ENCODE data around the gene XAB2. TPM values are rescaled to one million over a fixed set of nuclear protein-coding genes. Genes with fewer than 3 reads are reported as not detected.
"Not testable (repeated sequence)": the region's sequence is repeated elsewhere in the genome, so short reads cannot be mapped to it uniquely, and the experiment has no call there.

Gene XAB2
- total RNA-seq, 1 donor from 2014 or later: 28.1 TPM

- Histone ChIP-seq H3K27ac (ENCODE audit: low read depth, low read length) (no peak overlapping the region), H2AFZ (ENCODE audit: low read depth, low read length) (no peak overlapping the region), H3K4me2 (ENCODE audit: low read length) (no peak overlapping the region), H3K79me2 (ENCODE audit: insufficient read depth, low read length) (no peaks in the 10 kb centered on the region), H3K36me3 (ENCODE audit: insufficient read depth, low read length) (no peaks in the 10 kb centered on the region), H3K9me3 (ENCODE audit: insufficient read depth, low read depth, low read length) (peaks cover 1% of the 10 kb centered on the region), H3K27me3 (ENCODE audit: insufficient read depth, low read length) (no peaks in the 10 kb centered on the region), H3K4me1 (ENCODE audit: insufficient read depth, low read length) (no peaks in the 10 kb centered on the region), H4K20me1 (ENCODE audit: insufficient read depth, low read length) (no peaks in the 10 kb centered on the region), H3K4me3 (ENCODE audit: insufficient read depth, low read depth, low read length) (no peak overlapping the region), H3K9ac (ENCODE audit: low read length) (no peak overlapping the region)
- Mint-ChIP-seq H3K4me3 (ENCODE audit: unreplicated experiment) (no peak overlapping the region), H3K27ac (ENCODE audit: unreplicated experiment) (no peak overlapping the region), H3K27me3 (ENCODE audit: low read depth, unreplicated experiment) (peaks cover 6% of the 10 kb centered on the region), H3K4me1 (ENCODE audit: low read depth, unreplicated experiment) (no peaks in the 10 kb centered on the region), H3K9me3 (ENCODE audit: unreplicated experiment) (no peaks in the 10 kb centered on the region), H3K36me3 (ENCODE audit: low read depth, unreplicated experiment) (peaks cover 1% of the 10 kb centered on the region)
- FAIRE-seq: no peak
- TF ChIP-seq EZH2 (IDR thresholded peaks at IDR 0.05; ENCODE audit: insufficient read depth, low read length): no peak
- TF ChIP-seq CTCF (IDR thresholded peaks at IDR 0.05; ENCODE audit: insufficient read depth, low read depth, low read length): no peak
- no peak for DNase-seq (ENCODE audit: low read depth)
Observed at GRCh38 chr19:7645163-7645562, 15.8 kb upstream of the XAB2 start.

GRCh38 chr19:7644550-7644877 is 15.2 kb upstream of the XAB2 start:
- Mint-ChIP-seq H3K27ac (ENCODE audit: unreplicated experiment) (no peak overlapping the region), H3K27me3 (ENCODE audit: low read depth, unreplicated experiment) (peaks cover 2% of the 10 kb centered on the region), H3K4me1 (ENCODE audit: low read depth, unreplicated experiment) (no peaks in the 10 kb centered on the region), H3K9me3 (ENCODE audit: unreplicated experiment) (no peaks in the 10 kb centered on the region), H3K4me3 (ENCODE audit: unreplicated experiment) (no peak overlapping the region), H3K36me3 (ENCODE audit: low read depth, unreplicated experiment) (peaks cover 1% of the 10 kb centered on the region)
- Histone ChIP-seq H3K9ac (ENCODE audit: low read length) (no peak overlapping the region), H3K4me3 (ENCODE audit: insufficient read depth, low read depth, low read length) (no peak overlapping the region), H3K4me1 (ENCODE audit: insufficient read depth, low read length) (no peaks in the 10 kb centered on the region), H2AFZ (ENCODE audit: low read depth, low read length) (no peak overlapping the region), H3K4me2 (ENCODE audit: low read length) (no peak overlapping the region), H3K36me3 (ENCODE audit: insufficient read depth, low read length) (no peaks in the 10 kb centered on the region), H3K27ac (ENCODE audit: low read depth, low read length) (no peak overlapping the region), H3K9me3 (ENCODE audit: insufficient read depth, low read depth, low read length) (peaks cover 5% of the 10 kb centered on the region), H4K20me1 (ENCODE audit: insufficient read depth, low read length) (no peaks in the 10 kb centered on the region), H3K27me3 (ENCODE audit: insufficient read depth, low read length) (no peaks in the 10 kb centered on the region), H3K79me2 (ENCODE audit: insufficient read depth, low read length) (no peaks in the 10 kb centered on the region)
- TF ChIP-seq CTCF (IDR thresholded peaks at IDR 0.05; ENCODE audit: insufficient read depth, low read depth, low read length) (no peak), EZH2 (IDR thresholded peaks at IDR 0.05; ENCODE audit: insufficient read depth, low read length) (no peak)
- DNase-seq (ENCODE audit: low read depth) (no peak), FAIRE-seq (no peak)

- not testable (repeated sequence) for H3K27ac ChIP-seq (ENCODE audit: low read depth, low read length); H3K4me3 Mint-ChIP-seq (ENCODE audit: unreplicated experiment); H3K79me2 ChIP-seq (ENCODE audit: insufficient read depth, low read length); H3K27me3 ChIP-seq (ENCODE audit: insufficient read depth, low read length); H3K9me3 Mint-ChIP-seq (ENCODE audit: unreplicated experiment); H2AFZ ChIP-seq (ENCODE audit: low read depth, low read length); H3K36me3 ChIP-seq (ENCODE audit: insufficient read depth, low read length); H4K20me1 ChIP-seq (ENCODE audit: insufficient read depth, low read length); H3K4me3 ChIP-seq (ENCODE audit: insufficient read depth, low read depth, low read length); FAIRE-seq; H3K4me2 ChIP-seq (ENCODE audit: low read length); H3K4me1 ChIP-seq (ENCODE audit: insufficient read depth, low read length); DNase-seq (ENCODE audit: low read depth); H3K27me3 Mint-ChIP-seq (ENCODE audit: low read depth, unreplicated experiment); H3K9me3 ChIP-seq (ENCODE audit: insufficient read depth, low read depth, low read length); H3K27ac Mint-ChIP-seq (ENCODE audit: unreplicated experiment); H3K36me3 Mint-ChIP-seq (ENCODE audit: low read depth, unreplicated experiment); H3K9ac ChIP-seq (ENCODE audit: low read length); H3K4me1 Mint-ChIP-seq (ENCODE audit: low read depth, unreplicated experiment)
Observed at GRCh38 chr19:7643629-7644549, 14.5 kb upstream of the XAB2 start.
